Body of pancreas (tissue), 4 donors: Measurements from ENCODE around the gene TRIP13. TPM values are rescaled to one million over a fixed set of nuclear protein-coding genes. Genes with fewer than 3 reads are reported as not detected.

Source experiments
- ATAC-seq: fragments of 150-250 bp; one replicate; pipeline ENCODE4 v1.9.1; 2016
- DNase-seq, 4 donors: peaks; one replicate each; pipeline ENCODE4 v3.0.0-alpha.2; 2019
- H3K27ac ChIP-seq, 4 donors: fragments of 200-600 bp; sonication (generic); 1 replicate in 3 of 4; 2 replicates in 1 of 4; pipeline versions ENCODE4 v1.5.1 to v1.6.1; 2016 to 2019; ENCODE audit warnings: mild to moderate bottlenecking in 1 of 4, mixed read lengths in 1 of 4, moderate library complexity in 1 of 4
- H3K27me3 ChIP-seq, 2 donors: fragments of 200-600 bp; sonication (generic); one replicate each; pipeline ENCODE4 v1.6.0; 2016; ENCODE audit warnings: mild to moderate bottlenecking in 1 of 2
- H3K36me3 ChIP-seq, 2 donors: fragments of 200-600 bp; sonication (generic); replicated peaks in 1 of 2; 2 replicates each; pipeline ENCODE4 v1.5.1; 2016; ENCODE audit warnings: low read depth in 2 of 2; ENCODE audit not compliant: insufficient read depth in 1 of 2
- H3K4me1 ChIP-seq: fragments of 200-600 bp; sonication (generic); one replicate; pipeline ENCODE4 v1.6.0; 2016
- H3K4me3 ChIP-seq, 2 donors: fragments of 200-600 bp; sonication (generic); 1 replicate in 1 of 2; 2 replicates in 1 of 2; pipeline ENCODE4 v1.5.1; 2016 to 2019
- H3K9me3 ChIP-seq, 3 donors: fragments of 200-600 bp; sonication (generic); 1 replicate in 2 of 3; 2 replicates in 1 of 3; pipeline ENCODE4 v1.5.1; 2016
- POLR2A ChIP-seq, 3 donors: fragments of 450-650 bp; IDR thresholded peaks; one replicate each; pipeline ENCODE4 v1.6.1; 2016; ENCODE audit warnings: antibody characterized with exemption in 3 of 3, mild to moderate bottlenecking in 2 of 3
- WGBS, 2 donors: methylation state at CpG; one replicate each; pipeline ENCODE4 v1.1.5; 2017; 5-methylcytosine and 5-hydroxymethylcytosine counted together
- intact Hi-C: fragments of 100-400 bp; cut with DNase I; formaldehyde crosslinking; loops from one replicate; pipeline ENCODE4 v1.15.1; 2023
- total RNA-seq, 2 donors: library from RNA; depleted of rRNA; stranded (reverse); fragments of >200 nt; gene quantifications; one replicate each; pipeline ENCODE4 v1.1.0, GENCODE V29; 2016
- TF ChIP-seq, protein P1 (sequence below), 7 experiments: fragments of 450-650 bp in 4 of 7; fragments of 200-600 bp in 3 of 7; sonication (generic) in 3 of 7; IDR thresholded peaks; one replicate each; pipeline ENCODE4 v1.5.1; 2016 to 2019; ENCODE audit warnings: antibody characterized with exemption in 7 of 7

Gene TRIP13
- total RNA-seq, 2 donors from 2014 or later = 1.3 TPM

DNA sequence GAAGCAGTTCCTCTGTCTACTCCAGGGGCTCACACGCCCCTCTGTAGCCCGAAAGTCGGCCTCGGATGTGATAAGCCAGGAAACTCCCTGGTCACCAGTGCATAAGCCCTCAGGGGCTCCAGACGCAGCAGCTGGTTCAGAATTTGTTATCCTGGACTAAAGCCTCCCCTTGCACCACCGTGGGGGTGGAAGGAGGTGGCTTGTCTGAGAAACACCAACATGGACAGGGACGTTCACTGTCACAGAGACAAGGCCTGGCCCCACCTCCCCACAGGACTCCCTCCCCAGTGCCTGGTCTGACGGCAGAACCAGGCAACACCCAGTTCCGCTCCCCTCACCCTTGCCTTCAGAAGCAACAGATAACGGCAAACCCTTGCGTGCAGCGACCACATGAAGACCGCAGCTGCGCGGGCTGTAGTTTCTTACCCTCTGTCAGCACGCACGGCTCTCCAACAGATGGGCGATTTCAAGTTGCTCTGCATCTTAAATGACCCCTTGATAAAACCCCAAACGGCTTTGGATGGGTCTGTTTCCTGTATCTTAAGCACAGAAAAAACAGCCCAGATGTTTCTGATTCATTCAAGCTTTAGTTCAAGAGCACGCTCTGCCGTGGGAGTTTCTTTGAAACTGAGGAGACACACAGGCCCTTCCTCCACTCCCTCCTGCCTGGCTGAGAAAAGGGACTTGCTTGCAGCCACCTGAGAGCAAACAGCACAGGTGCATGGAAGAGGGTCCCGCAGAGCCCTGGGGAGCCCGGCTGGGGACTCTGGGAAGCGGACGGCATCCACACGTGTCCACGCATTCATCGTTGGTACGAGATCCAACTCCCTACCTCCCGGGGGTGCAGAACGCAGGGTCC lies 71.2 kb downstream of the TRIP13 start:
- Histone ChIP-seq H3K27ac (peak overlapping the region in 1 of 4 donors; percentile 47), H3K36me3 (no peaks in the 10 kb centered on the region), H3K4me3 (no peak overlapping the region), H3K9me3 (no peaks in the 10 kb centered on the region), H3K27me3 (no peaks in the 10 kb centered on the region), H3K4me1 (peaks cover 9% of the 10 kb centered on the region)
- DNase-seq = no peak
- TF ChIP-seq POLR2A (IDR thresholded peaks at IDR 0.05) = no peak
- ATAC-seq = peak; percentile 12
- intact Hi-C loops = no loop called here
- 69 to 76% methylated on average over 31 of the region's 31 CpGs for WGBS, 2 donors

DNA sequence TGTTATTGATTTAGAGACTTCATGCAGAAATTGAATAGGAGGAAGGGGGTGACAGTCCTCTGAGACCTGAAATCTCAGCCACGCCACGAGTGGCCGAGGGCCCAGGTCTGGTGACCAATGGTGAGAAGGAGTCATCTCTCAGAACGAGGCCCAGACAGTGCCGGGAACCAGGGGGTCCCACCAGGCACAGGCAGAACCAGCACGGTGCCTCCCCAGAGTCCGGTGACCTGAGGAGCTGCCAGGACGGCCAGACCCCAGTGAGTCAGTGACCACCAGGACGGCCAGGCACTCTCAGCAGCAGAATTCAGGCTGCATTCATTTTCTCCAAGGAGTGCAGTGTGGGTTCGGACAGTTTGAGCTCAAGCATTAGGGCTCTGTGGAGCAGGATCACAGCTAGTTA lies 72.1 kb downstream of the TRIP13 start:
- no peak for ATAC-seq
- WGBS, 2 donors = 64 to 71% methylated on average over 5 to 10 of the region's 10 CpGs
- no peak overlapping the region for H3K27ac ChIP-seq
- no peak overlapping the region for H3K4me3 ChIP-seq
- H3K36me3 ChIP-seq = no peaks in the 10 kb centered on the region
- DNase-seq = no peak
- H3K9me3 ChIP-seq = no peaks in the 10 kb centered on the region
- no peak for TF ChIP-seq POLR2A (IDR thresholded peaks at IDR 0.05)
- TF ChIP-seq, protein P1, sequence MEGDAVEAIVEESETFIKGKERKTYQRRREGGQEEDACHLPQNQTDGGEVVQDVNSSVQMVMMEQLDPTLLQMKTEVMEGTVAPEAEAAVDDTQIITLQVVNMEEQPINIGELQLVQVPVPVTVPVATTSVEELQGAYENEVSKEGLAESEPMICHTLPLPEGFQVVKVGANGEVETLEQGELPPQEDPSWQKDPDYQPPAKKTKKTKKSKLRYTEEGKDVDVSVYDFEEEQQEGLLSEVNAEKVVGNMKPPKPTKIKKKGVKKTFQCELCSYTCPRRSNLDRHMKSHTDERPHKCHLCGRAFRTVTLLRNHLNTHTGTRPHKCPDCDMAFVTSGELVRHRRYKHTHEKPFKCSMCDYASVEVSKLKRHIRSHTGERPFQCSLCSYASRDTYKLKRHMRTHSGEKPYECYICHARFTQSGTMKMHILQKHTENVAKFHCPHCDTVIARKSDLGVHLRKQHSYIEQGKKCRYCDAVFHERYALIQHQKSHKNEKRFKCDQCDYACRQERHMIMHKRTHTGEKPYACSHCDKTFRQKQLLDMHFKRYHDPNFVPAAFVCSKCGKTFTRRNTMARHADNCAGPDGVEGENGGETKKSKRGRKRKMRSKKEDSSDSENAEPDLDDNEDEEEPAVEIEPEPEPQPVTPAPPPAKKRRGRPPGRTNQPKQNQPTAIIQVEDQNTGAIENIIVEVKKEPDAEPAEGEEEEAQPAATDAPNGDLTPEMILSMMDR (IDR thresholded peaks at IDR 0.05) = no peak
- intact Hi-C loops = no loop called here
- H3K27me3 ChIP-seq = no peaks in the 10 kb centered on the region
- peaks cover 5% of the 10 kb centered on the region for H3K4me1 ChIP-seq

DNA sequence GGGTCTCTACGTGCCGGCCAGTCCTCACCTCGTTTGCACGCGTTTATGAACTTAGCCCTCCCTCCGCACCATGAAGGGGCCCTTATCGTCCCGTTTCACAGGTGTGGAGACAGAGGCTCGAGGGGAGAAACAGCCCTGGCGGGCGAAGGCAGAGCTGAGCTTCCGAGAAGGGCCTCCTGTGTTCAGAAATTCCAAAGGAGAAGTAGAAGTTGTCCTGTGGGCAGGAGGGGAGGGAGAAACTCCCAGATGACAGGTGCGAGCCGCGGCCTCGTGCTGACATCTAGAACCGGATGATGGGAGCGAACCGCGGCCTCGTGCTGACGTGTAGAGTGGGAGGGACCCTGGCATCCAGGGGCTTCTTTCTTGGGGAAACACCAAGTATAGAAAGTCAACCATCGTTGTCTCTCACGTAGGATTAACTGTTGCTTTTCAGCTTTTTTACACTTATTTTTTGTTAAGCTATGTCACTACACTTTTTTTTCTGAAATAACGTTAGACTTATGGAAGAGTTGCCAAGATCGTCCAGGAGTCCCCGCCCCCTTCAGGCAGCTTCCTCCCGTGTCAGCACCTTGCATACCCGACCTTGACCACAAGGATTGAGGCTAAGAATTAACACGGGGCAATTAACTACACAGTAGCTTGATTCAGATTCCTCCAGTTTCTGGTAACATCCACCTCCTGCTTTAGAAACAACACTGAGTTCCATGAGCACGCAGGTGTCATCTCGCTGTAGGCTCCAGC lies 73.1 kb downstream of the TRIP13 start:
- WGBS, 2 donors = 69 to 70% methylated on average over 32 of the region's 32 CpGs
- ATAC-seq = no peak
- Histone ChIP-seq H3K9me3 (no peaks in the 10 kb centered on the region), H3K36me3 (no peaks in the 10 kb centered on the region), H3K27ac (no peak overlapping the region), H3K27me3 (no peaks in the 10 kb centered on the region), H3K4me1 (peaks cover 2% of the 10 kb centered on the region), H3K4me3 (no peak overlapping the region)
- intact Hi-C loops = no loop called here
- TF ChIP-seq POLR2A (IDR thresholded peaks at IDR 0.05) = no peak
- TF ChIP-seq, protein P1 (IDR thresholded peaks at IDR 0.05) = no peak
- DNase-seq = no peak

DNA sequence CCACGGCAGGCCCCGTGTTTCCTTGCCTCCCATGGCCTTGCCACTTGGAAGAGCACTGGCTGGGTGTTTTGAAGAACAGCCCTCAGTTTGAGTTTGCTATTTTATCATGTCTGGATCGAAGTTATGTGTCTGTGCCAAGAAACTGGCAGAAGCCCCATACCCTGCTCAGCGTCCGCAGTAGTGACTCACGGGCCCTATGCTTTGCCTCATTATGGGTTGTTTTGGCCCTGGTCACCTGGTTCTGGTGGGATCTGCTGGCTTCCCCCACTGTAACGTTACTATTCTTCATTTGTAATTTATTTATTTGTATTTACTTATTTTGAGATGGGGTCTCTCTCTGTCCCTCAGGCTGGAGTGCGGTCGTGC lies 73.6 kb downstream of the TRIP13 start:
- 66 to 74% methylated on average over 9 of the region's 9 CpGs for WGBS, 2 donors
- DNase-seq = no peak
- Histone ChIP-seq H3K4me3 (no peak overlapping the region), H3K36me3 (no peaks in the 10 kb centered on the region), H3K4me1 (no peaks in the 10 kb centered on the region), H3K9me3 (no peaks in the 10 kb centered on the region), H3K27me3 (no peaks in the 10 kb centered on the region), H3K27ac (no peak overlapping the region)
- ATAC-seq = no peak
- TF ChIP-seq POLR2A (IDR thresholded peaks at IDR 0.05) = no peak
- TF ChIP-seq, protein P1 (IDR thresholded peaks at IDR 0.05) = no peak
- intact Hi-C loops = no loop called here

DNA sequence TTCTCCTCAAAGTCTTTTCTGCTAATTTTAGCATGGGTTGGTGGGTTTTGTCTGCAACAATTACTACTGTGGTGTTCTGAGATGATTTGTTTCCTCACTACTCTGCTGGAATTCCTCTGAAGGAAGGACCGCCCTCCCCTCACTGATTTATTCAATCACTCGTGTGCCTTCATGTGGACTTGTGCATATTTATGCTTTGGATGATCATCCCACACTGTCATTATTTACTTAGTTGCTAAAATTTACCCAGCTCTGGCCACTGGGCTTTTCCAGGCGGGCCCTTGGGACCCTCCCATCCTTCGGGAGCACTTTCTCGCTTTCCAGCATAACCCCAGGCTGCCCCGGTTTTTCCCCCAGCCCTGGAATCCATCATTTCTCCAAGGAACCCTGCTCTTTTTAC lies 74.3 kb downstream of the TRIP13 start:
- no peaks in the 10 kb centered on the region for H3K36me3 ChIP-seq
- H3K9me3 ChIP-seq = no peaks in the 10 kb centered on the region
- H3K27ac ChIP-seq = no peak overlapping the region
- TF ChIP-seq, protein P1 (IDR thresholded peaks at IDR 0.05) = no peak
- TF ChIP-seq POLR2A (IDR thresholded peaks at IDR 0.05) = no peak
- ATAC-seq (no peak), DNase-seq (no peak)
- H3K27me3 ChIP-seq = no peaks in the 10 kb centered on the region
- intact Hi-C loops = no loop called here
- no peaks in the 10 kb centered on the region for H3K4me1 ChIP-seq
- WGBS, 2 donors = 82 to 83% methylated on average over 6 of the region's 6 CpGs
- H3K4me3 ChIP-seq = no peak overlapping the region
